ENCODE results near the gene ADGB.

GRCh38 chr6:146787876-146788508, 189.2 kb downstream of the ADGB start:
- TF ChIP-seq CTCF (IDR thresholded peaks at IDR 0.05) (no peak), EZH2 (IDR thresholded peaks at IDR 0.05; ENCODE audit: borderline replicate concordance, insufficient read depth, low read depth, low read length, poor library complexity, severe bottlenecking) (no peak)

All from B cell (primary cell).